Loucy (cell line): ENCODE results near the gene TPST2.
"Not testable (repeated sequence)": the region's sequence is repeated elsewhere in the genome, so short reads cannot be mapped to it uniquely, and the experiment has no call there.

Experiments
- H2AFZ ChIP-seq: fragments of 200-600 bp; sonication (generic); 2 replicates; pipeline ENCODE4 v1.6.0; 2016; ENCODE audit warnings: antibody characterized with exemption, mild to moderate bottlenecking, low read length, moderate library complexity
- H3F3A ChIP-seq: fragments of 200-600 bp; 2 replicates; pipeline ENCODE4 v1.6.0; 2016; ENCODE audit warnings: antibody characterized with exemption, low read depth, mild to moderate bottlenecking
- H3K27me3 ChIP-seq: fragments of 200-600 bp; sonication (generic); 2 replicates; pipeline ENCODE4 v1.6.1; 2014; ENCODE audit warnings: low read length, mild to moderate bottlenecking; ENCODE audit not compliant: insufficient read depth, poor library complexity, severe bottlenecking
- H3K36me3 ChIP-seq: fragments of 200-600 bp; sonication (generic); 2 replicates; pipeline ENCODE4 v1.6.1; 2016; ENCODE audit warnings: low read length; ENCODE audit not compliant: insufficient read depth
- H3K4me1 ChIP-seq: fragments of 200-600 bp; sonication (generic); 2 replicates; pipeline ENCODE4 v1.5.1; 2014; ENCODE audit warnings: low read length, mild to moderate bottlenecking; ENCODE audit not compliant: insufficient read depth, poor library complexity, severe bottlenecking
- H3K4me2 ChIP-seq: fragments of 200-600 bp; sonication (generic); 2 replicates; pipeline ENCODE4 v1.6.0; 2014; ENCODE audit warnings: antibody characterized with exemption, low read length, low read depth, mild to moderate bottlenecking; ENCODE audit not compliant: poor library complexity, severe bottlenecking
- H3K4me3 ChIP-seq: fragments of 200-600 bp; sonication (generic); 2 replicates; pipeline ENCODE4 v1.5.1; 2014; ENCODE audit warnings: low read length, mild to moderate bottlenecking, mixed read lengths; ENCODE audit not compliant: poor library complexity, severe bottlenecking
- H3K79me2 ChIP-seq: fragments of 200-600 bp; sonication (generic); 2 replicates; pipeline ENCODE4 v1.6.1; 2014; ENCODE audit warnings: low read length; ENCODE audit not compliant: insufficient read depth
- H3K9ac ChIP-seq: fragments of 200-600 bp; sonication (generic); 2 replicates; pipeline ENCODE4 v1.6.0; 2014; ENCODE audit warnings: mild to moderate bottlenecking, low read depth, low read length, moderate library complexity; ENCODE audit not compliant: poor library complexity, severe bottlenecking
- H3K9me2 ChIP-seq: fragments of 200-600 bp; sonication (generic); replicated peaks from 2 replicates; pipeline ENCODE4 v1.6.1; 2016; ENCODE audit warnings: low read depth, low read length, mixed read lengths
- H3K9me3 ChIP-seq: fragments of 200-600 bp; sonication (generic); 2 replicates; pipeline ENCODE4 v1.6.1; 2014; ENCODE audit warnings: mild to moderate bottlenecking, antibody characterized with exemption, low read length, low read depth; ENCODE audit not compliant: insufficient read depth
- H4K20me1 ChIP-seq: fragments of 200-600 bp; sonication (generic); 2 replicates; pipeline ENCODE4 v1.6.0; 2014; ENCODE audit warnings: antibody characterized with exemption, low read length, mild to moderate bottlenecking; ENCODE audit not compliant: insufficient read depth, poor library complexity, severe bottlenecking
- EZH2phosphoT487 ChIP-seq: fragments of 200-600 bp; IDR thresholded peaks from 2 replicates; pipeline ENCODE4 v1.6.1; 2018; ENCODE audit warnings: antibody characterized with exemption, mild to moderate bottlenecking, moderate library complexity, borderline replicate concordance
- TF ChIP-seq, protein P1 (sequence below): fragments of 200-600 bp; sonication (generic); conservative IDR thresholded peaks from 2 replicates; pipeline ENCODE4 v1.5.1; 2014; ENCODE audit warnings: mild to moderate bottlenecking, antibody characterized with exemption, low read length

The TPST2 gene

DNA sequence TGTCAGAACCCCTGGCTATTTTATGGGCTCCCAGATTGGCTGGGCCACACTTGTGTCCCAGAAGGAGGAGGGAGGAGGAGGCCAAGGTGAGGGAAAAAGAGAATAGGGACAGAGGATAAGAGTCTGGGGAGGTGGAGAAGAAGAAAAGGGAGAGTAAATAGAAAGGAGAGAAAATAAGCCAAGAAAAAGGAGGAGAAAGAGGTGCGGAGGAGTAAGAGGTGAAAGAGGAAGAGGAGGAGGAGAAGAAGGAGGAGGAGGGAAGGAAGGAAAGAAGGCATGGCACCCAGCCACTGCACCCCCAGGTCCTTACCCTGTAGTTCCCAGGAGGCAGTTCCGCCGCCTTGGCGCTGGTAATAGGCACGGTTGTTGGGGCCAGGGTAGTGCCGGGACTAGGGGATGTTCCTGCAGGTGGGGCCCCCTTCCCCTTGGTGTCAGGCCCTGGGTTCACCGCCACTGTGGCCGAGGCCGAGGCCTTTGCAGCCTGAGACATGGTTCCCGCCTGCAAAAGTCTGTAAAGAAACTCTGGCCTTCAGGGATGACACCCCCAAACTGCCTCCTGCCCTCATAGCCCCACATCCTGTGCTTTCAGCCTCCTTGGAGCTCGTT, 26.0 kb upstream of the TPST2 start:
- Histone ChIP-seq H3K79me2 (no peaks in the 10 kb centered on the region), H3K27me3 (no peaks in the 10 kb centered on the region), H3K9ac (no peak overlapping the region), H3F3A (no peaks in the 10 kb centered on the region), H3K9me3 (no peaks in the 10 kb centered on the region), H3K36me3 (no peaks in the 10 kb centered on the region), H3K4me1 (peaks cover 18% of the 10 kb centered on the region), H2AFZ (no peak overlapping the region), H3K9me2 (no peaks in the 10 kb centered on the region), H3K4me3 (no peak overlapping the region), H3K4me2 (no peak overlapping the region), H4K20me1 (no peaks in the 10 kb centered on the region)
- TF ChIP-seq, protein P1, sequence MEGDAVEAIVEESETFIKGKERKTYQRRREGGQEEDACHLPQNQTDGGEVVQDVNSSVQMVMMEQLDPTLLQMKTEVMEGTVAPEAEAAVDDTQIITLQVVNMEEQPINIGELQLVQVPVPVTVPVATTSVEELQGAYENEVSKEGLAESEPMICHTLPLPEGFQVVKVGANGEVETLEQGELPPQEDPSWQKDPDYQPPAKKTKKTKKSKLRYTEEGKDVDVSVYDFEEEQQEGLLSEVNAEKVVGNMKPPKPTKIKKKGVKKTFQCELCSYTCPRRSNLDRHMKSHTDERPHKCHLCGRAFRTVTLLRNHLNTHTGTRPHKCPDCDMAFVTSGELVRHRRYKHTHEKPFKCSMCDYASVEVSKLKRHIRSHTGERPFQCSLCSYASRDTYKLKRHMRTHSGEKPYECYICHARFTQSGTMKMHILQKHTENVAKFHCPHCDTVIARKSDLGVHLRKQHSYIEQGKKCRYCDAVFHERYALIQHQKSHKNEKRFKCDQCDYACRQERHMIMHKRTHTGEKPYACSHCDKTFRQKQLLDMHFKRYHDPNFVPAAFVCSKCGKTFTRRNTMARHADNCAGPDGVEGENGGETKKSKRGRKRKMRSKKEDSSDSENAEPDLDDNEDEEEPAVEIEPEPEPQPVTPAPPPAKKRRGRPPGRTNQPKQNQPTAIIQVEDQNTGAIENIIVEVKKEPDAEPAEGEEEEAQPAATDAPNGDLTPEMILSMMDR = no peak
- TF ChIP-seq EZH2phosphoT487 = no peak

- Histone ChIP-seq H3K4me3 (no peak overlapping the region), H4K20me1 (no peaks in the 10 kb centered on the region), H3K4me1 (peaks cover 18% of the 10 kb centered on the region), H3K9me2 (no peaks in the 10 kb centered on the region), H2AFZ (no peak overlapping the region), H3K79me2 (no peaks in the 10 kb centered on the region), H3K4me2 (no peak overlapping the region), H3K9me3 (no peaks in the 10 kb centered on the region), H3F3A (no peaks in the 10 kb centered on the region), H3K27me3 (no peaks in the 10 kb centered on the region), H3K9ac (no peak overlapping the region), H3K36me3 (no peaks in the 10 kb centered on the region)
- TF ChIP-seq, protein P1 = no peak
- no peak for TF ChIP-seq EZH2phosphoT487
Observed at GRCh38 chr22:26615149-26615548, 25.2 kb upstream of the TPST2 start.

- Histone ChIP-seq H3K4me1 (peaks cover 18% of the 10 kb centered on the region), H3K4me3 (no peak overlapping the region), H3K27me3 (no peaks in the 10 kb centered on the region), H3K9ac (no peak overlapping the region), H3K9me2 (no peaks in the 10 kb centered on the region), H3K36me3 (no peaks in the 10 kb centered on the region), H3K79me2 (no peaks in the 10 kb centered on the region), H4K20me1 (no peaks in the 10 kb centered on the region), H3F3A (no peaks in the 10 kb centered on the region), H3K4me2 (no peak overlapping the region), H2AFZ (no peak overlapping the region), H3K9me3 (no peaks in the 10 kb centered on the region)
- TF ChIP-seq EZH2phosphoT487 = no peak
- TF ChIP-seq, protein P1 = no peak
Observed at GRCh38 chr22:26614322-26614721, 24.4 kb upstream of the TPST2 start.

DNA sequence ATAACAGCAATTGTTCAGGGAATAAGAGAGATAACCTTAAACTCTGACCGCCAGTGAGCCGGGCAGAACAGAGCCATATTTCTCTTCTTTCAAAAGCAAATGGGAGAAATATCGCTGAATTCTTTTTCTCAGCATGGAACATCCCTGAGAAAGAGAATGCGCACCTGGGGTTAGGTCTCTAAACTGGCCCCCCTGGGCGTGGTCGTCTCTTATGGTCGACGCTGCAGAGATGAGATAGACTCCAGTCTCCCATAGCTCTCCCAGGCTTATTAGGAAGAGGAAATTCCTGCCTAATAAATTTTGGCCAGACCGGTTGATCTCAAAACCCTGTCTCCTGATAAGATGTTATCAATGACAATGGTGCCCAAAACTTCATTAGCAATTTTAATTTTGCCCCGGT, 23.8 kb upstream of the TPST2 start:
- not testable (repeated sequence) for H3K4me2 ChIP-seq, H3K4me3 ChIP-seq, H3K9ac ChIP-seq, H3K27me3 ChIP-seq, H2AFZ ChIP-seq, H3K9me3 ChIP-seq, H4K20me1 ChIP-seq, H3K9me2 ChIP-seq, H3K36me3 ChIP-seq, H3K79me2 ChIP-seq, H3F3A ChIP-seq
- peaks cover 18% of the 10 kb centered on the region for H3K4me1 ChIP-seq
